Brain pericyte (primary cell): ENCODE measurements around the gene GNB1L.

Experiments used
- DNase-seq: peaks from one replicate; pipeline ENCODE4 v3.0.0-alpha.2; 2012; ENCODE audit warnings: low read depth, low spot score

GNB1L gene

DNA sequence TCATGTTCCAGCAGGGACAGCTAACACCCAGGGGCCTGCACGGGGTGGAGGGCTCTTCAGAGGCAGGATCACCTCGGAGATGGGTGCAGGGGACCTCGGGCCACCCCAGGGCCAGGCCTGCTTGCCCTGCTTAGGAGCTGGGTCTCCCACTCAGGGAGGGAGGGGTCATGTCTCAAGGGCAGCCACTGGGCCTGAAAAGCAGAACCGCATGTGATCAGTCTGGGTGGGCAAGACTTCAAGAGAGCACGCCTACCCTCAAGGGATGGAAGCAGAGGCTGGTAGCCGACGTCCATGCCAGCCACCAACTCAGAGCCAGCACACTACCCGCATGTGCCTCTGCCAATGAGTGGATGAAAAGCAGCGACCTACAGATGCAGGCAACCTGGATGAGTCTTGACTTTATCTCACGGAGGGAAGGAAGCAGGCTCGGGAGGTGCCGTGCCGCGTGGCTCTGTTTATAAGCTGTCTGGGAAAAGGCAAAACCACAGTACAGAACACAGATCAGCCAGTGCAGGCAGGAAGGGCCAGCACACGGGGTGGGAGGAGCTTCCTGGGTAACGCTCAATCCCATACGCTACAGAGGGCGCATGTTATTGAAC lies 78.1 kb downstream of the GNB1L start:
- no peak for DNase-seq

DNA sequence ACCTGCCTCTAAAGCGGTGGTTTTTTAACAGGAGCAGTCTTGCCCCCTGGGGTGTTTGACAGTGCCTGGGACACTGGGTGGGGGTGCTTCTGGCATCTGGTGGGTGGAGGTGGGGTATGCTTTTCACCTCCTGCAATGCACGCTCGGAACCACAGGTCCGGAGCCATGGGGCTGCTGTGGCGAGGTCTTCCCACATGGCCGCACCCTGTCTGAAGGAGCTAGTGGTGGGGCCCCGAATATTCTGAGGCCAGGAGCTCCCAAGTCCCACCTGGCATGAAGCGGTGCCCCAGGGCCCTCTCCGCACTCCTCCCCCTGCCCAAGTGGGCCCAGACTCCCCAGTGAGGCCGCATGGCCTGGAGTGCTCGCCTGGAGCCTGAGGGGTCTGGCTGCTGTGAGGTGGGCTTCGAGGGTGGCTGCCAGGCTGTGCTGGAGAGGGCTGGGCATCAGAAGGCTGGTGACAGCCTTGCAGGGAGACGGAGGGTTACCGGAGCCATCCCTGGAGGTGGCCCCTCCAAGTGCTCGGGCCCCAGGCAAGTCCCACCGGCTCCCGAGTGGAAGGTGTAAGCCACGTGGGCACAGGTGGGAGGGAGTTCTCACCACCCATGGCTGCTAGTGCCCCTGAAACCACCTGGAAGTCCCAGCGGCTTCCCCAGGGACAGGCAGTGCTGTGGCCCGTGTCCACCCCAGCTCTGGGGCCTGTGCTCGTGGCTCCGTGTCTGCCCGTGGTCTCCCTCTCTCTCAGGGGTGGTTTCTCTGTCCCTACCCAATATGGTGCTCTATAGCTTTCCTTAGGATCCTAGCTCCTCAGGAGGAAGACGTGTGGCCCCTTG lies 79.0 kb downstream of the GNB1L start:
- DNase-seq: no peak

DNA sequence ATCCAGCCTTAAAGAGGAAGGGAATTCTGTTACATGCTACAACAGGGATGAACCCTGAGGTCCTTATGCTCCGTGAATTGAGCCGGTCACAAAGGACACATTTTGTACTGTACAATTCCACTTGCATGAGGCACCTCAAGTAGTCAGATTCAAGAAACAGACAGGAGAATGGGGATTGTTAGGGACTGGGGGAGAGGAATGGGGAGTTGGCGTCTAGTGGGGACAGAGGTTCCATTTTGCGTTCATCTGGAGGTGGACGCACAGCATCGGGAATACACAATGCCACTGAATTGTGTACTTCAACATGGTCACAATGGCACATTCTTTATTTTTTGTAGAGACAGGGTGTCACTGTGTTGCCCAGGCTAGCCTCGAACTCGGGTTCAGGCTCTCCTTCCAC lies 80.0 kb downstream of the GNB1L start:
- no peak for DNase-seq

DNA sequence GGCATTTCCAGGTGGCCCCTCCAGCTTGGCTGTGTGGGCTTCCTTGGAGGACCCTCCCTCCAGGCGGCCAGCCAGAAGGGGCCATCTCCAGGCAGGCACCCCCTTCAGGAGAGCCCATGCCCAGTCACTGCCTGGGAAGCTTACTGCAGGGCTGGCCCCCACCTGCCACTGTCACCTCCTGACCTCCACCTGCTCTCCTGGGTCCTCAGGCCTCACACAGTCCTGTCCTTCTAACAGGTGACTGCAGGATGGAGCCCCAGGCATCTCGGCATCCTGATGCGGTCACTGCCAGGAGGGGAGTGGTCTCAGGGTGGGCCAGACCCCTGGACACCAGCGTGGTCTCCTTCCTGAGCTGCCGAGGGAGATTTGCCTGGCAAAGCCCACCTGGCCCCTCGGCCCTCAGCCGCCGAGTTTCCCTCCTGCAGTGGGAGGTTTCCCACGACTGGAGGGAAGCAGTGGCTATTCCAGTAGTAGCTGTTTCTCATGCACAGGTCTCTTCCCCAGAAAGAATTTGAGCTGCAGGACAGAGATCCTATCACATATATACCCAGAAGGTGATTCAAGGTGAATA lies 81.1 kb downstream of the GNB1L start:
- no peak for DNase-seq

DNA sequence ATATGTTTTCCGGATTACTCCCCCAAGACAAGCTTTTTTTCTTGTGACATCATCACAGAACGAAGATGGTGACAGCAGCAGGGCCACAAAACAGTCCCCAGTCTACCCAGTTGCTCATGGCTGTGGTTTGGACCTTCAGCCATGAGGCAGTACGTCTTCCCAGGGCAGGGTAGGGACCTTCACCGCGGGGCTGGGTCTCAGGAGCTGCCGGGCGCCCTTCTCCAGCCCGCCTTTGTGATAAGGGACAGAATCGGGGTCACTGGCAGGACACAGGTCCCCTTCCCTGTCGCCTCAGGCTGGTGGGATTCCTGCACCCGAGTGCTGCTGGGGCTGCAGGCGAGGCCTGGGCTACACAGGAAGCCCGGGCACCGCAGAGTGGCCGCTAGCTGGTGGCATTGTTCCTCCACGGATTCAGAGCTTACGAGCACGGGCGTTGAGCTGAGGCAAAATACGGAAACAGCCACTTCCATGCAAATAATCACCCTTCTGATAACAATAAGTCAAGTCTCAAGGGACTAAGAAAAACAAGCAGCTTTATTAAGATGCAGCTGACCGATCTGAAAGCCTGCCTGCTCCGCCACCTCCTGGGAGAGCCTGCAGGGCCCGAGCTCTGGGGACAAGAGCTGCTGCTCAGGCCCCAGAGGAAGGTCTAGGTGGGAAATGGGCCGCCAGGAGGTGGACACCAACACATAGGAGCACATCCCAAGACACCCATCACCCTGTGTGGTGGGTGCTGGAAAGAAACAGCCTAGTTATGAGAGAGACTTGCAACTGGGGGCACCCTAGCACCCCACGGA lies 81.8 kb downstream of the GNB1L start:
- DNase-seq: no peak

DNA sequence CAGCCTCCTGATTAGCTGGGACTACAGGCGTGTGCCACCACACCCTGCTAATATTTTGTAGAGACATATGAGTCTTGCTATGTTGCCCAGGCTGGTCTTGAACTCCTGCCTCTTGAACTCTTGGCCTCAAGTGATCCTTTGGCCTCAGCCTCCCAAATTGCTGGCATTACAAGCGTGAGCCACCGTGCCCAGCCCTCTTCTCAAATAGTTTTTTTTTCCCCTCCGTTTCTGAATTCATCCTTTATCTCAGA lies 82.3 kb downstream of the GNB1L start:
- no peak for DNase-seq

DNA sequence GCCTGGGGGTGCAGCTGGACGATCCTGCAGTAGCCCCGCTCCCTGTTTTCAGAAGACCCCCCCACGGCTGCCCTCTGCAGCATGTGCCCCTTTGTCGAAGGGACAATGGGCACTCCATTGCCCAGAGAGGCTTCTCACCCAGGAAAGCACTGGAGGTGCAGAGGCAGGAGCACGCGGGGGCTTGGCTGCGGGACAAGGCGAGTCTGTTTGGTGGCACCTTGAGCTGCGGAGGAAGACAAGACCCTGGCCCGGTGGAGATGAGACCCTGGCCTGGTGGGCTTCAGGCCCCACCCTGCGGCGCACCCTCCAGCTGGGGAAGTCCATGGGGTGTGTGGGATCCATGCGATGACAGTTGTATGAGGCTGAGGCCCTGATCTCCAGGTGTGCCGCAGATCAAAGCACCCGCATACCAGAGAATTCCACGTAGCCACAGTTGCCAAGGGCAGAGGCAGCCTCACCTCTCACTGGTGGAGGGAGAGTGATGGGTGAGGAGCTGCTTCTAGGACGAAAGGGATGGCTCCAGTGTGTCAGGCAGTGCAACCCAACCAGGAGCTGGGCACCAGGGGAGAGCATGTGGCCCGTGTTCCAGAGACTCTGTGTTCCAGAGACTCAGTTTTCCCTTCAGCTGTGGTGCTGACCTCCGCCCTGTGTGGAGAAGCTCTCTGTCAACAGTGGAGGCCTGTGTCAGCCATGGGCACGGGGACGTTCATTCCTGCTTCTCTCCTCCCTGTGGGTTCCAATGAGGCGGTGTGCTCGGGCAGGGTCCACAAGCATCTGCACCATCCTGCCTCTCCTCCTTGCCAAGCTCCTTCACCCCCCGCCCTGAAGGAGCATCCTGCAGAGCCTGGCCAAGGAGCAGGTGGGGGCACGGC lies 84.1 kb downstream of the GNB1L start:
- no peak for DNase-seq

DNA sequence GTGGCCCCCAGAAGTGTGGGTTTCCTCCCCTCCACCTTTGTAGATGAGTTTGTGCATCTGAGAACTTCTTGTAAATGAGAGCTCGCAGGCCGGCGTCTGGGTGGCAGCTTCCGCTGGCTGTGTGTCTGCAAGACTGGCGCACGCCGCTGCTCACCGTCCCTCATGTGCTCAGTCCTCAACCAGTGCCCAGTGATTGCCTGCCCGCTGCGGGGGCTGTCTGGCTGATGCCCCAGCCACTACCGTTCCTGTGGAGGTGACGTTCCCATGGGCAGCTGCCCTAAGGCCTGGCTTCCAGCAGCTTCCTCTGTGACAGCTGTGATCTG lies 85.3 kb downstream of the GNB1L start:
- DNase-seq: no peak

DNA sequence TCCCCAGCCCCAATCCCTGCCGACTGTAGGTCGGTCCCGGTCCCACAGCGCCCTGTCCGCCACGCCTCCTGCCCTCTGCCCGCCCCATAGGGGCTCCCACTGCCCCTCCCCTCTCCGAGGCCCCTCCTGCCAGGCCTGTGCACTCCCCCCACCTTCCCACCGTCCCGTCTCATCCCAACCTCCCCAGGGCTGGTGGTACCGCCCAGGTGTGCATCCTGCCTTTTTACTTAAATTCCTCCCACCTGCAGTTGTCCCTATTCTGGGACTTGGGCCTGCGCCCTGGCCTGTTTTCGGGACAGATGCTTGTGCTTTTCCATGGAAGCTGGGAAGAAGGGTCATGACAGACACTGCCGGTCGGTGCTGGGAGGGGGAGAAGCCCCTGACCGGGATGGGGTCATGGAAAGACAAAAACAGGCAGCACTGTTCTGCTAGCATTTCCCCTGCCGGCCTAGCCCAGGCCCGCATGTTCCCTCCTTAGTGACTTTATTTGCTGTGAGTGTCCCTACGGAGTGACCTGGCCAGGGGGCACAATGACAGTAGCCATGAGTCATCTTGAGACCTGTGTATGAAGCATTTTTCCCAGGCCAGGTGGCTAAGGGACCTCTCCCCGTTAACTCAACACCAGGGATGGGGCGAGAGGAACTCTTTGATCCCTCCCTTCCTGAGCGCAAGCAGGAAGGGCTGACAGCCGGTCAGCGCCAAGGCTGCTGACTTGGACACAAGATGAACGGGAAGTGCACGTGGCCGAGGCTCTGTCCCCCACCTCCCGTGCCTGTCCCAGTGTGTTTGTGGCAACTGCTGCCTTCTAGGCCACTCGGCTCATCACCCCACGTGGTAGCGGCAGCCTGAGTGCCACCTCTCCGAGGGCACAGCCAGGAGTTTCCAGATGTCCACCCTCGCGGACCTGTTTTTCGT lies 87.0 kb downstream of the GNB1L start:
- DNase-seq: no peak

DNA sequence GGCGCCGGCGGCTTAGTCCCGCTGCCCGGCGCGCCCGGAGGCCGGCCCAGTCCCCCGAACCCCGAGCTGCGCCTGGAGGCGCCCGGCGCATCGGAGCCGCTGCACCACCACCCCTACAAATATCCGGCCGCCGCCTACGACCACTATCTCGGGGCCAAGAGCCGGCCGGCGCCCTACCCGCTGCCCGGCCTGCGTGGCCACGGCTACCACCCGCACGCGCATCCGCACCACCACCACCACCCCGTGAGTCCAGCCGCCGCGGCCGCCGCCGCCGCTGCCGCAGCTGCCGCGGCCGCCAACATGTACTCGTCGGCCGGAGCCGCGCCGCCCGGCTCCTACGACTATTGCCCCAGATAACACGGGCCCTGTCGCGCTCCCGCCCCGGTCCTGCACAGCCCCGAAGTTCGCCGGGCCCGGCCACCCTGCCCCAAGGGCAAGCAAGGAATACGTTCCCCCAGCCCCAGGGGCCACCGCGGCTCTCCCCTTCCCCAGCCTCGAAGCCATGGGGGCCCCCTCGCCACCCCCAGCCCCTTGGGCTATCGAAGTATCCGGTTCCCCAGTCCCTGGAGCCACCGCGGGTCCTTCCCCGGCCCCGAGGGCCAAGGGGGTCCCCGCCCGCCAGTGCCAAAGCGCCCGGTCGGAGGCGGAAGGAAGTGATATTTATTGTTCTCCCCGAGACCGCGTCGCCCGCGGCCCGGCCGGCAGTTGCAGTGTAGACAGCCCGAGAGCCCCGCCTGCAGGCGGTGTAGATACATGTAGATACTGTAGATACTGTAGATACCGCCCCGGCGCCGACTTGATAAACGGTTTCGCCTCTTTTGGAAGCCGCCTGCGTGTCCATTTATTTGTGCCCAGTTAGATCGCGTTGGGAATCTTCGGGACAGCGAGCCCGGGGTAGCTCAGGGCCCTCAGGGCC lies 87.9 kb downstream of the GNB1L start:
- DNase-seq: no peak

DNA sequence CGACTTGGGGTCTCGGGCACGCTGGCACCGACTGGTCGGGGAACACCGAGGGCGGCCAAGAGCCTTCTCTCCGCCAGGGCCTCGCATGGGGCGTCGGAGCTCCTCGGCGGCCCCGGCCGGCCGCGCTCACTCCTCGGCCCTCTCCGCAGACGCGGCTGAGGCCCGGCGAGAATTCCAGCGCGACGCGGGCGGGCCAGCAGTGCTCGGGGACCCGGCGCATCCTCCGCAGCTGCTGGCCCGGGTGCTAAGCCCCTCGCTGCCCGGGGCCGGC lies 88.5 kb downstream of the GNB1L start:
- DNase-seq: no peak

DNA sequence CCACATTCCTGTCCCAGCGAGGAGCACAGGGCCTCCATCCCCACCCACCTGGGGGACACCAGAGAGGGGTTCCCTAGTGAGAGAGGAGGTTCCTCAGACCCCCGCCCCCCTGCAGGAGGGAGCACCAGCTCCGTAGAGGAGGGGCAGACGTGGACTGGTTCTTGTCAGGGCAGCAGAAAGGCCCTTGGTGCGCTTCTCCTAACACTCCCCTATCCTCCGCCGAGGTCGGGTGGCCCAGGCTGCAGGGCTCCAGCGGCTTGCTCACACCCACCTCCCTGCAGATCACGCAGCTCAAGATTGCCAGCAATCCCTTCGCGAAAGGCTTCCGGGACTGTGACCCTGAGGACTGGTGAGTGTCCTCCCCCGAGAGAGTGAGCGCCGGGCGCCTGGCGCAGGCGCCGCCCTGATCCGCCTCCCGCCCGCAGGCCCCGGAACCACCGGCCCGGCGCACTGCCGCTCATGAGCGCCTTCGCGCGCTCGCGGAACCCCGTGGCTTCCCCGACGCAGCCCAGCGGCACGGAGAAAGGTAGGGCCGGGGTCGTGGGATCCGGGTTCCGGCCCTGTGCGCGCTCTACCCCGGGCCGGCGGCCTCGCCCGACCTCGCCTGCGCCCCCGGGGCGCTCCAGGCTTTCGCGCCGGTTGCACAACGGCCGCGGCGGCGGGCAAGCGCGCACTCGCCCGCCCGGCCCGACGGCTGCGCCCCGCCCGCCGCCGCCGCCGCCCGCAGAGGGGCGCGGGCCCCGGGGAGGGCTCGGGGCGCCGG lies 89.0 kb downstream of the GNB1L start:
- no peak for DNase-seq

DNA sequence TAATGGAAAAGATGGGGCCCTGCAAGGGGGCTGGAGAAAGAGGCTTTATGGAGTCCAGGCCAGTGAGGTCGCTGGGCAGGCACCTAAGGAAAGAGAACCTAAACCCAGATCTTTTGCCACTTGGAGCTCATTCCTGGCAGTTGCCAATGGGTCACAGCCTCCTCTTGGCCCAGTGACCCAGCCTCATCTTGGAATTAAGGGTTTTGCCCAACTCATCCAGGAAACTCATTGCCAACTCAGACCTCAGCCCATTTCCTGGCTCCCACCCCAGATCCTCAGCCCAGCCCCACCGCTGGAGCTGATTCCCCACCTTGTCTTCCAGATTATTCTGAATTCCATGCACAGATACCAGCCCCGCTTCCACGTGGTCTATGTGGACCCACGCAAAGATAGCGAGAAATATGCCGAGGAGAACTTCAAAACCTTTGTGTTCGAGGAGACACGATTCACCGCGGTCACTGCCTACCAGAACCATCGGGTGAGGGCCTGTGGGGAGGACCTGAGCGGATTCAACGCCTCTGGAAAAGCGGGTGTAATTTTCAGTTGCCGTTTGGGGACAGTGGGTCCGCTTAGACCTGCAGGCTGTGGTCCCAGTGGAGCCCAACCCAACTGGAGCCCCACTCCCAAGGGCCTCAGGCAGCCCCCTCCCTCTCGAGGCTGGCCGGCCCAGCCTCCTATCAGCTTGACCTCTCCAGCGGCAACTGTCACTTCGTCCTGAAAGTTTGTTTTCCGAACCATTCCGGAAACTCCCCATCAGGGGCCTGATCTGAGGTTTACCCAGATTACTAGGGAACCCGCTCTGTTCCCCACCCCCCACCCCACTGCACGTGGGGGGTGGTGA lies 89.8 kb downstream of the GNB1L start:
- no peak for DNase-seq

DNA sequence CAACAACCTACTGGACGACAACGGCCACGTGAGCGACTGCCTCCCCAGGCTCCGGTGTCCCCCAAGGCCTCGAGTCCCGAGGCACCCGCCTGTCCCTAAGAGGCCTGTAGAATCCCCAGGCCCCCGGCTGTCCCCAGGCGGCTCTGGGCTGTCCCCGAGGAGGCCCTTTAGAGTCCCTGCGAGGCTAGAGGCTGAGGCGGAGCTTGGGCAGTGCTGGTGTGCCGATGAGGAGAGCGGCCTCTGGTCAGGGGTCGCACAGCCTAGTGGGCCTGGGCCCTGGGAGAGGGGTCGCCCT lies 90.4 kb downstream of the GNB1L start:
- DNase-seq: no peak

DNA sequence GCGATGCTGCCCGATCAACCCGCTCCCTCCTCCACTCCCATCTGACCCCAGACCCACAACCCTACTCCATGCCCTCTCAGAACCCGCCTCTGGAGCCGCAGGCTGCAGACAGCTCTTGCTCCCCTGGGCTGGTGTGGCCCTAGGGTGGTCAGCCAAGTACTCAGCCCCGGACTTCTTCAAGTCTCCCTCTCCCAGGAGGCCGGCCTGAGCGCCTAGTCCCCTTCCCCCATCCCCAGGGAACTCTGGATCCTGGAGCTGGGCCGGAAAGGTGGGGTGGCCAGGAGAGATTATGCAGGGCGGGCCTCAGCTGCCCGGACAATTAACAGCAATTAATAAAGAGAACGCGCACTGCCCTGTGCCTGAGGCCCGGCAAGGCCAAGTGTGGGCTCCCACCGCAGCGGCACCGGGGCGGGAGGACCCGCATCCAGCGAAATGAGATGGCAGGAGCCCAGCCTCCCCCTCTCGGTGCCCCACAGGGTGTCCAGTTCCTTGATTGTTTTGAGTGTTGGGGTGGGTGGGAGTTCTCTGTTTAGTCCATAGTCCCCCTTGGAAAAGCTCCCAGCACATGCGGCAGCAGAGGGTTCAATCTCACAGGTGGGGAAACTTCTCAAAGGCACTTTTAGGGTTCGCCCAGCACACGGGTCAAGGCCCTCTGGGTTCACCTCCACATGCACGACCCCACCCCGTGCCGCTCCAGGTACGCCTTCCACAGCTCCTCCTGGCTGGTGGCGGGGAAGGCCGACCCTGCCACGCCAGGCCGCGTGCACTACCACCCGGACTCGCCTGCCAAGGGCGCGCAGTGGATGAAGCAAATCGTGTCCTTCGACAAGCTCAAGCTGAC lies 91.0 kb downstream of the GNB1L start:
- no peak for DNase-seq

DNA sequence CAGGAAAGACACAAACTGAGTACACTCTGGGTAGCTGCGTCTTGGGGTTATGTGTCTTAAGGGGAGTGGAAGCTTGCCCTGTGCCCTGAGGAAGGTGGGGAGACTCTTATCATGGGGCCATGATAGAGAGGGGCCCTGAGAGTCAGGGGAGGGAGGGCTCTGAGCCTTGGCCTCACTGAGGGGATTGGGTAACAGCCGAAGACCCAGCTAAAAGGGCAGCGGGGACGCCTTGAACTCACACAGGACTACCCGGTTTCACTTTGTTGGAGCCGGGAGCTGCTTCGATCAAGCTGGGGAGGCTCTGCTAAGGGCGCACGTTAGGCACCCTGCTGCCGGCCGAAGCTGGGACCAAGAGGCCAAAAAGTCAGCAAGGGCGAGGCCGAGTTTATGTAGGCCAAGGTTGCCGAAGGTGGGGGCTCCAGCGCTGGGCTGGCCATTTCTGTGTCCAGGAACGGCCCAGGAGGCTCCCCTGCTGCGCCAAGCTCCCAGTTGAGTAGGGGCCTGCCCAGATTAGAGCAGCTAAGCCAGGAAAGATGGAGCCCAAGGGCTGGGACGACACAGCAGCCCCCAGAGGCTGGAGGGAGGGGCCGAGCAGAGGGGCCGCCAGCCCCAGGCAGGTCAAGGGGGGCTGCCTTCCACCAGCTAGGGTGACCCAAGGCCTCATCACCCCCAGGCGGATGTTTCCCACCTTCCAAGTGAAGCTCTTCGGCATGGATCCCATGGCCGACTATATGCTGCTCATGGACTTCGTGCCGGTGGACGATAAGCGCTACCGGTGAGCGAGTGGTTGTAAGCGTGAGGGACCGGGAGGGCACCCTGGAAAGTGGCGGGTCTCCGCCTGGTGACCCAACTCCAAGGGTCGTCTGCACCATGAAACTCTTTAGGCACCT lies 91.9 kb downstream of the GNB1L start:
- no peak for DNase-seq
